ENCODE measurements around the gene IAH1. TPM values are rescaled to one million over a fixed set of nuclear protein-coding genes. Genes with fewer than 3 reads are reported as not detected.

Gene IAH1
- polyA plus RNA-seq, 2 of the 4 experiments (the other 2 are of a cell fraction): 75.4 to 163 TPM

DNA sequence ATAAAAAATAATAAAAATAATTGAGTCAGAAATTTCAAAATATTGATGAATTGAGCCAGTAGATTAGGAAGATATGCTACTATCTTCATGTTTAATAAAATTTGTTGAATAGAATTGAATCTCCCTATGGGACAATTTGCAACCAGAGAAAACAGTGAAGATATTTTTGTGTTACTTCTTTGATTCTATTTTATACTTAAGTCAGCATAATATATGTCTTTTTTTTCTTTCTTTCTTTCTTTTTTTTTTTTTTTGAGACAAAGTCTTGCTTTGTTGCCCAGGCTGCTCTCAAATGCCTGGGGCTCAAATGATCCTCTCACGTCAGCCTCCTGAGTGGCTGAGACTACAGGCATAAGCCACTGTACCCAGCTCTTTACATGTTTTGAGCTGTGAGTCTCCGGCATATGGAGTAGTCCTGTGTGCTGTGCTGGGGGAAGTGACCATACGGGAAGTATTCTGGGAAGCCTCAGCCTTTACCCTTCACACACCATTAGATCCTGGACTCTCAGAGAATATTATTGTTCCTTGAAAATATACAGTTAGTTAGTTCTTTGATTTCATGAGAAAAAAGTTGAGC lies 13.8 kb upstream of the IAH1 start:
- Histone ChIP-seq H3K4me2 (no peak overlapping the region), H3K4me3 (no peak overlapping the region), H3K27ac (no peak overlapping the region), H3K9me3 (no peaks in the 10 kb centered on the region), H3K4me1 (no peaks in the 10 kb centered on the region)
- TF ChIP-seq ZSCAN20 (CRISPR knock-in tag; IDR thresholded peaks at IDR 0.05) (no peak), HOXB5 (CRISPR knock-in tag; IDR thresholded peaks at IDR 0.05) (no peak), FOXS1 (CRISPR knock-in tag; IDR thresholded peaks at IDR 0.05) (no peak), ZNF302 (CRISPR knock-in tag; IDR thresholded peaks at IDR 0.05) (no peak), MAFK (IDR thresholded peaks at IDR 0.05; ENCODE audit: partially characterized antibody) (peak; percentile 54), GATA3 (IDR thresholded peaks at IDR 0.05; ENCODE audit: borderline replicate concordance) (no peak), EP300 (IDR thresholded peaks at IDR 0.05) (no peak)
- CTCF ChIA-PET: no interaction called here
- no peak for ATAC-seq
- no peak for FAIRE-seq
- POLR2A ChIA-PET: no interaction called here
- DNase-seq (ENCODE audit: low read depth in 1 of 2, low spot score in 1 of 2): no peak
- 96% methylated on average over 3 of the region's 3 CpGs for WGBS (ENCODE audit: missing lambda C conversion rate)

GRCh38 chr2:9461079-9461478 lies 13.3 kb upstream of the IAH1 start:
- H3K4me1 ChIP-seq: no peaks in the 10 kb centered on the region
- H3K4me3 ChIP-seq: no peak overlapping the region
- no peak for ATAC-seq
- TF ChIP-seq ZFP36 (IDR thresholded peaks at IDR 0.05; ENCODE audit: borderline replicate concordance, partially characterized antibody): no peak
- TF ChIP-seq POLR2AphosphoS2 (conservative IDR thresholded peaks at IDR 0.05; ENCODE audit: low read length): no peak
- no peak for TF ChIP-seq CHD4 (IDR thresholded peaks at IDR 0.05; ENCODE audit: borderline replicate concordance)
- TF ChIP-seq TFCP2L1 (CRISPR knock-in tag; IDR thresholded peaks at IDR 0.05): no peak
- TF ChIP-seq JUN (IDR thresholded peaks at IDR 0.05): no peak
- no peak for TF ChIP-seq CBX8 (IDR thresholded peaks at IDR 0.05)
- no peak for TF ChIP-seq FOSB (CRISPR knock-in tag; IDR thresholded peaks at IDR 0.05)
- no peak for TF ChIP-seq CEBPB (IDR thresholded peaks at IDR 0.05)
- TF ChIP-seq PBX3 (IDR thresholded peaks at IDR 0.05): no peak
- TF ChIP-seq ESRRA (IDR thresholded peaks at IDR 0.05; ENCODE audit: borderline replicate concordance, low read length): no peak
- TF ChIP-seq HEYL (CRISPR knock-in tag; IDR thresholded peaks at IDR 0.05): no peak
- no peak for TF ChIP-seq EHF (CRISPR knock-in tag; IDR thresholded peaks at IDR 0.05)
- TF ChIP-seq RARB (CRISPR knock-in tag; IDR thresholded peaks at IDR 0.05): no peak
- WGBS (ENCODE audit: missing lambda C conversion rate): 86% methylated on average over 3 of the region's 3 CpGs
- CTCF ChIA-PET: no interaction called here
- POLR2A ChIA-PET: no interaction called here
- no peak for FAIRE-seq
- no peak overlapping the region for H3K27ac ChIP-seq
- H3K9me3 ChIP-seq: no peaks in the 10 kb centered on the region
- no peak overlapping the region for H3K4me2 ChIP-seq
- no peak for DNase-seq (ENCODE audit: low read depth in 1 of 2, low spot score in 1 of 2)

GRCh38 chr2:9462313-9462712 lies 12.0 kb upstream of the IAH1 start:
- WGBS (ENCODE audit: missing lambda C conversion rate): 90% methylated on average over 5 of the region's 5 CpGs
- ChIA-PET CTCF (interaction anchor here (1.3 to 1.5 kb wide), 2 partner anchors 11 to 91 kb away, joined by 3 to 4 read pairs; no protein-coding TSS in a partner anchor), POLR2A (no interaction called here)
- H3K9me3 ChIP-seq: no peaks in the 10 kb centered on the region
- ATAC-seq (no peak), FAIRE-seq (no peak), DNase-seq (ENCODE audit: low read depth in 1 of 2, low spot score in 1 of 2) (no peak)
- H3K4me1 ChIP-seq: no peaks in the 10 kb centered on the region
- H3K4me3 ChIP-seq: no peak overlapping the region
- no peak overlapping the region for H3K27ac ChIP-seq
- no peak overlapping the region for H3K4me2 ChIP-seq
- TF ChIP-seq CTCF (IDR thresholded peaks at IDR 0.05): no peak
- no peak for TF ChIP-seq KDM5A (IDR thresholded peaks at IDR 0.05)
- no peak for TF ChIP-seq RAD21 (conservative IDR thresholded peaks at IDR 0.05 in 1 of 2, IDR thresholded peaks at IDR 0.05 in 1 of 2)
- TF ChIP-seq REST (IDR thresholded peaks at IDR 0.05): no peak
- TF ChIP-seq, protein P1, sequence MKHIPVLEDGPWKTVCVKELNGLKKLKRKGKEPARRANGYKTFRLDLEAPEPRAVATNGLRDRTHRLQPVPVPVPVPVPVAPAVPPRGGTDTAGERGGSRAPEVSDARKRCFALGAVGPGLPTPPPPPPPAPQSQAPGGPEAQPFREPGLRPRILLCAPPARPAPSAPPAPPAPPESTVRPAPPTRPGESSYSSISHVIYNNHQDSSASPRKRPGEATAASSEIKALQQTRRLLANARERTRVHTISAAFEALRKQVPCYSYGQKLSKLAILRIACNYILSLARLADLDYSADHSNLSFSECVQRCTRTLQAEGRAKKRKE (CRISPR knock-in tag; IDR thresholded peaks at IDR 0.05; ENCODE audit: low read depth): no peak
- no peak for TF ChIP-seq NFE2L2 (conservative IDR thresholded peaks at IDR 0.05; ENCODE audit: low read length)
- TF ChIP-seq, protein P2, sequence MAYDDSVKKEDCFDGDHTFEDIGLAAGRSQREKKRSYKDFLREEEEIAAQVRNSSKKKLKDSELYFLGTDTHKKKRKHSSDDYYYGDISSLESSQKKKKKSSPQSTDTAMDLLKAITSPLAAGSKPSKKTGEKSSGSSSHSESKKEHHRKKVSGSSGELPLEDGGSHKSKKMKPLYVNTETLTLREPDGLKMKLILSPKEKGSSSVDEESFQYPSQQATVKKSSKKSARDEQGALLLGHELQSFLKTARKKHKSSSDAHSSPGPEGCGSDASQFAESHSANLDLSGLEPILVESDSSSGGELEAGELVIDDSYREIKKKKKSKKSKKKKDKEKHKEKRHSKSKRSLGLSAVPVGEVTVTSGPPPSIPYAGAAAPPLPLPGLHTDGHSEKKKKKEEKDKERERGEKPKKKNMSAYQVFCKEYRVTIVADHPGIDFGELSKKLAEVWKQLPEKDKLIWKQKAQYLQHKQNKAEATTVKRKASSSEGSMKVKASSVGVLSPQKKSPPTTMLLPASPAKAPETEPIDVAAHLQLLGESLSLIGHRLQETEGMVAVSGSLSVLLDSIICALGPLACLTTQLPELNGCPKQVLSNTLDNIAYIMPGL (CRISPR knock-in tag; IDR thresholded peaks at IDR 0.05; ENCODE audit: borderline replicate concordance): no peak
- TF ChIP-seq KDM1A (IDR thresholded peaks at IDR 0.05; ENCODE audit: low read depth): no peak
